GM12891 (cell line): ENCODE results near the gene STARD13.

Source experiments
- PAX5 ChIP-seq: IDR thresholded peaks from 2 replicates; pipeline ENCODE4 v1.6.1; 2011; ENCODE audit warnings: low read length, moderate library complexity, mild to moderate bottlenecking; ENCODE audit not compliant: insufficient read depth, severe bottlenecking
- POLR2A ChIP-seq: IDR thresholded peaks from 2 replicates; pipeline ENCODE4 v1.6.1; 2011; ENCODE audit warnings: low read depth, low read length, control low read depth
- POLR2AphosphoS5 ChIP-seq: IDR thresholded peaks from 2 replicates; pipeline ENCODE4 v1.6.1; 2011; ENCODE audit warnings: low read depth, low read length, control low read depth
- POU2F2 ChIP-seq: IDR thresholded peaks from 2 replicates; pipeline ENCODE4 v1.6.1; 2011; ENCODE audit warnings: low read depth, mild to moderate bottlenecking, control low read depth, low read length, moderate library complexity
- SPI1 ChIP-seq: IDR thresholded peaks from 2 replicates; pipeline ENCODE4 v1.6.1; 2011; ENCODE audit warnings: low read depth, low read length, control low read depth
- TAF1 ChIP-seq: IDR thresholded peaks from 2 replicates; pipeline ENCODE4 v1.6.1; 2011; ENCODE audit warnings: low read depth, low read length, control low read depth

DNA sequence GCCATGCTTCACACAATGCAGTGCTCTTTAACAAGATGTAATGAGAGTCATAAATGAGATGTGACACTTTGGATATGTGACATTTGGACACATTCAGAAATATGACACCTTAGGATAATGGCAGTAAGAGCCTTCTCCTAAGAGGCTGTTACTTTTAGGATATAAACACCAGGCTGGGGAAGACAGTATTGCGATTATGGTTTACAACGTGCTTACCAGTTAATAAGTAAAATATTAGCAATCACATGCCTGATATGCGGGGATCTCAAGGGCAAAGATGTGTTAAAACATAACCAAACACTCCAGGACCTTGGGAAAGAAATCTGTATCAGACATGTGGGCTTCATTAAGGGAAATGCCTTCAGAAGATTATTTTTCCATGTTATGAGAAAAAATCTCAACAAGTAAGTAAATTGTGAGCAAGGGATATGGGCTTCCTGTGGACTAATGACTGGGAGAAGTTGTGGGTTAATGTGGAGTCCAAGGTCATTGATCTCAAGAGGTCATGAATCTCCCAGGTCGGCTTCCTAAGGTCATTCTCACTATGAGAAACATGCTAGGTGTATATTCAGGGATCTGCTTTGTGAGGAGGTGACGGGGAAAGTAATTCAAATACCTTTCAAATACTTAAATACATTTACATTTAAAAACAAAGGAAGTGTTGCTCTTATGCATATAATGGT lies 105.3 kb downstream of the STARD13 start:
- no peak for TF ChIP-seq POLR2A
- no peak for TF ChIP-seq TAF1
- TF ChIP-seq POLR2AphosphoS5, result no peak
- no peak for TF ChIP-seq PAX5
- TF ChIP-seq POU2F2, result no peak
- TF ChIP-seq SPI1, result no peak
